Stimulated activated CD4-positive, alpha-beta T cell treated with anti-CD3 and anti-CD28 coated beads, Interleukin-1b, Interleukin-23, amount 100 ng/mL, for 4 hours (primary cell): ENCODE results near the gene OR10H5.
"Not testable (repeated sequence)": the region's sequence is repeated elsewhere in the genome, so short reads cannot be mapped to it uniquely, and the experiment has no call there.

Experiments used
- DNase-seq, 2 donors: peaks; one replicate each; pipeline ENCODE4 v3.0.0-alpha.2; 2020; ENCODE audit warnings: low read depth in 2 of 2

The OR10H5 gene

DNA sequence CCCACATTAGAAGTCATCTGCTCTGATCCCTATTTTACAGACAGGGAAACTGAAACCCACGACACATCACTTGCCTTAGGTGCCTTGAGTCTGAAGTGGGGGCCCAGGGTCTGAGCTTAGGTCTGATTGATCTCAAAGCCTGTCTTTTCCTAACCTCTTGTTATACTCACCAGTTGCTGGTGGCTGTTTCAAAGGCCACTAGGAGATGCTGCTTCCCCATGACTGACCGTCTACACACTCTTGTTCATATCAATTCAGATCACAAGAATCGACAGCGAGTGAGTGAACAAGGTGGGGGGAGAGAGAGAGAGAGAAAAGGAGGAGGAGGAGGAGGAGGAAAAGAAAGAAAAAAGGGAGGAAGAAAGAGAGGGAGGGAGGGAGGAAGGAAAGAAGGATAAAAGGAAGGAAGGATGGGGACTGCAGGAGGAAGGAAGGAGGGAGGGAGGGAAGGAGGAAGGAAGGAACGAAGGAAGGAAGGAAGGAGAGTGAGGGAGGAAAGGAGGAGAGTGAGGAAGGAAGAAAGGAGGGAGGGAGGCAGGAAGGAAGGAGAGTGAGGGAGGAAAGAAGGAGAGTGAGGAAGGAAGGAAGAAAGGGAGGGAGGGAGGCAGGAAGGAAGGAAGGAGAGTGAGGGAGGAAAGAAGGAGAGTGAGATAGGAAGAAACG is 24.7 kb downstream of the OR10H5 start:
- DNase-seq: no peak

GRCh38 chr19:15813916-15814315 is 26.5 kb downstream of the OR10H5 start:
- no peak for DNase-seq

DNA sequence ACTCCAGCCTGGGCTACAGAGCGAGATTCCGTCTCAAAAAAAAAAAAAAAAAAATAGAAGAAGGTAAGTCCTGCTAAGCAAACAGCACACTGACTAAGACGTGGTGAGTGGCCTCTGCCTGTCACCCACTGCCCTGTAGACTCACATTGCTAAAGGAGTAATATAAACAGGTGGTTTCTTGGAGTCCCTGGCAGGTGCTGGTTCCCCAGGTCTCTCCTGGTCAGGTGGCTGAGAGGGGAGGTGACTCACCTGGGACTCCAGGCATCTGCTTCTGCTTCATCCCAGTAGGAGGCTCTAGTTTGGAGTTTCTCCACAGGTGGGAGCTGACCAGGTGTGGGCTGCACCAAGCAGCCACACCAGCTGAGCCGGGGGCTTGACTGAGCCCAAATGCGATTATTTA is 27.8 kb downstream of the OR10H5 start, which contains the start of gene OR10H1:
Gene OR10H1 (minus strand): TSS at position 359 of the 400 bp plus-strand sequence. CDS start 7,627 bp downstream, outside the sequence.
- no peak for DNase-seq

GRCh38 chr19:15820646-15821045 is 33.2 kb downstream of the OR10H5 start:
- DNase-seq: no peak

DNA sequence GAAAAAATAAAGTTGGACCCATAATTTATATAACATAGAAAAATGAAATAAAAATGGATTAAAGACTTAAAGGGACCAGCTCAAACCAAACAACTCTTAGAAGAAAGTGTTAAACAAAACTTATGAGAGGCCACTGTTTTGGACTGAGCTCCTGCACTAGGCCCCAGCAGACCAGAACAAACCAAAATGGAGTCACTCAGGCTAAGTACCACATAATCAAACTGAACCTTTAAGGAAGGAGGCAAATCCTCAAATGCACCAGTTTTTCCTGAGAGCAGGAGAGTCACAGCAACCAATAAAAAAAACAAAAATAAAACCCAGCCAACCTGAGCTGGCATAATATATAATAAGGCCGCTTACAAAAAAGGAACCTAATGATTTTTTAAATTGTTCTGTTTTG is 38.3 kb downstream of the OR10H5 start:
- DNase-seq: no peak

- DNase-seq: no peak
These were observed 40.7 kb downstream of the OR10H5 start for GRCh38 chr19:15828121-15828610.

DNA sequence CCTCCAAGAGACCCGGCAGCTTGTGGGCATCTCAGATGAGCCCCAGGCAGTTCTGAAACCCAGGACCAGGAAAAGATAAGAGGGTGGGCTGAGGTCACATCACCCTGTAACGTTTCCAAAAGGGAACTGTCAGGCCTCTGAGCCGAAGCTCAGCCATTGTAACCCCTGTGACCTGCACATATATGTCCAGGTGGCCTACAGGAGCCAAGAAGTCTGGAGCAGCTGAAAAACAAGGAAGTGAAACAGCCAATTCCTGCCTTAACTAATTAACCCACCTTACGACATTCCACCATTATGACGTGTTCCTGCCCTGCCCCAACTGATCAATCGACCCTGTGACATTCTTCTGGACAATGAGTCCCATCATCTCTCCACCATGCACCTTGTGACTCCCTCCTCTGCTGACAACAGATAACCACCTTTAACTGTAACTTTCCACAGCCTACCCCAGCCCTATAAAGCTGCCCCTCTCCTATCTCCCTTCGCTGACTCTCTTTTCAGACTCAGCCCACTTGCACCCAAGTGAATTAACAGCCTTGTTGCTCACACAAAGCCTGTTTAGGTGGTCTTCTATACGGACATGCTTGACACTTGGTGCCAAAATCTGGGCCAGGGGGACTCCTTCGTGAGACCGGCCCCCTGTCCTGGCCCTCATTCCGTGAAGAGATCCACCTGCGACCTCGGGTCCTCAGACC is 41.3 kb downstream of the OR10H5 start:
- DNase-seq: not testable (repeated sequence)

GRCh38 chr19:15829306-15829698 is 41.8 kb downstream of the OR10H5 start:
- DNase-seq: no peak

DNA sequence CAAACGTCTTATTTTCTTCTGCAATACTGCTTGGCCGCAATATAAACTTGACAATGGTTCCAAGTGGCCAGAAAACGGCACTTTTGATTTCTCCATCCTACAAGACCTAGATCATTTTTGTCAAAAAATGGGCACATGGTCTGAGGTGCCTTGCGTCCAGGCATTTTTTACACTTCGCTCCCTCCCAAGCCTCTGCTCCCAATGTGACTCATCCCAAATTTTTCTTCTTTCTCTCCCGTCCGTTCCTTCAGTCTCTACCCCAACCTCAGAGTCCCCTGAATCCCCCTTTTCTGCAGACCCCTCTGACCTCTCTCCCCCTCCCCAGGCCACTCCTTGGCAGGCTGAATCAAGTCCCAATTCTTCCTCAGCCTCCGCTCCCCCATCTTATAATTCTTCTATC is 42.3 kb downstream of the OR10H5 start:
- no peak for DNase-seq

DNA sequence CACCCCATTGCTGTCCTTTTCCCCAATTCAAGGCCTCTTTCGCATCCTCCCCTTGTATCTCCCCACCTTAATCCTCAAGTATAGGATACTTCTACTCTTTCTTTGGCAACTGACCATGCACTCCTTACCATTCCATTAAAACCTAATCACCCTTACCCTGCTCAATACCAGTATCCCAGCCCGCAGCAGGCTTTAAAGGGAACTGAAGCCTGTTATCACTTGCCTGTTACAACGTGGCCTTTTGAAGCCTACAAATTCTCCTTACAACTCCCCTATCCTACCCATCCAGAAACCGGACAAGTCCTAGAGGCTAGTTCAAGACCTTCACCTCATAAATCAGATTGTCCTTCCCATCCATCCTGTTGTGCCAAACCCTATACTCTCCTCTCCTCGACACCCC is 44.2 kb downstream of the OR10H5 start:
- no peak for DNase-seq

DNA sequence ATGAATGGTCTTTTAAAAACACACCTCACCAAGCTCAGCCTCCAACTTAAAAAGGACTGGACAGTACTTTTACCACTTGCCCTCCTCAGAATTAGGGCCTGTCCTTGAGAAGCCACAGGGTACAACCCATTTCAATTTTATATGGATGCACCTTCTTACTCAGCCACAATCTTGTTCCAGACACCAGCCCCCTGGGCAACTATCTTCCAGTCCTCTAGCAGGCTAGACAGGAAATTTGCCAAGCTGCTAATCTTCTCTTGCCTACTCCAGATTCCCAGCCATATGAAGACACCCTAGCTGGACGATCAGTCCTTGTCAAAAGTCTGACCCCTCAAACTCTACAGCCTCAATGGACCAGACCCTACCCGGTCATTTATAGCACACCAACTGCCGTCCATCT is 46.8 kb downstream of the OR10H5 start:
- not testable (repeated sequence) for DNase-seq

DNA sequence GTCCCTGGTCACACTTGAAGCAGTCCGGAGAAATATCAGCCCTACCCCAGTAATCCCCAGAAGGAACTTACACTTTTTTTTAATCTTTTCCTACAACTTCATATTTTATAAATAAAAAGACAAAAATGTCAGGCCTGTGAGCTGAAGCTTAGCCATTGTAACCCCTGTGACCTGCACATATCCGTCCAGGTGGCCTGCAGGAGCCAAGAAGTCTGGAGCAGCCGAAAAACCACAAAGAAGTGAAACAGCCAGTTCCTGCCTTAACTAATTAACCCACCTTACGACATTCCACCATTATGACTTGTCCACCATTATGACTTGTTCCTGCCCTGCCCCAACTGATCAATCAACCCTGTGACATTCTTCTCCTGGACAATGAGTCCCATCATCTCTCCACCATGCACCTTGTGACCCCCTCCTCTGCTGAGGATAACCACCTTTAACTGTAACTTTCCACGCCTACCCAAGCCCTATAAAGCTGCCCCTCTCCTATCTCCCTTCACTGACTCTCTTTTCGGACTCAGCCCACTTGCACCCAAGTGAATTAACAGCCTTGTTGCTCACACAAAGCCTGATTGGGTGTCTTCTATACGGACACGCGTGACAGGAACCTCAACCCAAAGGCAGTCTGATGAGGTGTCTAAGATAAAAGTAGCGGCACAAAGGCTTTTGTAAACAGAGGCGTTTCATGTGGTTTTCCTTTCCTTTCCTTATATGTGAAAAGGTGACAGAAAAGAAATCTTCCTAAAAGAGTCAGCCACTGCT is 48.3 kb downstream of the OR10H5 start:
- DNase-seq: peak; percentile 7 to 39

DNA sequence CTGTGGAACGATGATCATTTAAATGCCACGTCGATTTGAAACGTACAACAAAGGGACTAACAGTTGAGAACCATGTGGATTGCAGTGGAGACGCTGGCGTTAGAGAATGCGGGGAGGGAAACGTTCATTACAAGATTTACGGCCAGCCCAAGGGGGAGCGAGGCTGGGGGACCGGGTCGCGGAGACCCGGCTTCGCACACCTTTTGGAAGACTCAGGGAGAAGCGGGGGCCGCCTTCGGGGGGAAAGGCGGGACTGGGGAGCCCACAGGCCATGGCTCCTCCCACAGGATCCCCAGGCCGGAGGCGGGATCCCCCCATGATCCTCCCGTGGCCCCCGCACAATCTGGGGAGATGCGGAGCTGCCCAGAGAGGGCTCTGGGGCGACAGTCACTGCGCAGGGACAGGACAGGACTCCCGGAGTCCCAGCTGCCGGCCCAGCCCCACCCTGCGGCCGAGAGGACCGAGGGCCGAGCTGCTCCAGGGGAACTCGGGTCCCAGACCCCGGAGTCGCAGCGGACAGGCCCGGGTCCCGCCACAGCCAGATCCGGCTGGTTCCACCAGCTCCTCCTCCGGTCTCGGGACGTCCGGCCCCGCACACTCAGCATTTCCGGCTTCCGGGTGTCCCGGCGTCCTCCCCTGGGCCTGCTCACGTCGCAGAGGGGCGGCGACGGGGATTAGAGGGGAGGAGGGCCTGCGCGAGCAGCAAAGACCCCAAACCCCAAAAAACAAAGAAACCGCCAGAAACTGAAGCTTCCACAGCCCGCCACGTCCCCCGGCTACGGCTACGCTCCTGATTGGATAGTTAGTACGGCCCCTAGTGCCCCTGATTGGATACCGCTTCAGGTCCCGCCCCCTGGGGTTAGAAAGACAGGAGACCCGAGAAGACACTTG is 49.1 kb downstream of the OR10H5 start:
- peak; percentile 88 to 89 for DNase-seq

DNA sequence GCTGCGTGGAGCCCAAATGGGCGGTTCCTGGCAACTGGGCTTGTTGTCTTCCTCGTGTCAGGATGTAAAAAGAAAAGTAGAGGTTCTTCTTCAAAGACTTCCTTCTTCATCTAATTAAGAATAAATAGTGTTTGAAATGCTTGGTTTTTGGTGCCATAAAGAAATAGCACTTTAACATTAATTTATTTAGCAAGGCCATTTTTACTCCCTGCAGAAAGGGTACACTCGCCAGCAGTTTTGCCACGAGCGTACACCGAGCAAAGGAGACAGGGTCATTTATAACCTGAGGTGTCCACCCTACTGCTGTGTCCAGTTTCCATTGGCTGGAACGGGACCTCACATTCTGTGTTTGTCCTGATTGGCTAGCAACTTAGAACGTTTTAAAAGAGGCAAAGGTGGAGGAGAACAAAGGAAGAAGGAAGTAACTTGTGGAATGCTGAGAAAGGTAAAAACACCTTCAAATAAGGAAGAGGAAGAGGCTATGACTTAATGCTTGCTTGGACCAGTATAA is 49.8 kb downstream of the OR10H5 start:
- DNase-seq: peak in 1 of 2 donors; percentile 7

GRCh38 chr19:15838351-15838750 is 50.9 kb downstream of the OR10H5 start:
- no peak for DNase-seq

GRCh38 chr19:15839888-15840287 is 52.4 kb downstream of the OR10H5 start:
- not testable (repeated sequence) for DNase-seq

- DNase-seq: no peak
These were observed 53.4 kb downstream of the OR10H5 start for GRCh38 chr19:15840833-15841232.

- no peak for DNase-seq
These were observed 54.6 kb downstream of the OR10H5 start for GRCh38 chr19:15841875-15842569.

DNA sequence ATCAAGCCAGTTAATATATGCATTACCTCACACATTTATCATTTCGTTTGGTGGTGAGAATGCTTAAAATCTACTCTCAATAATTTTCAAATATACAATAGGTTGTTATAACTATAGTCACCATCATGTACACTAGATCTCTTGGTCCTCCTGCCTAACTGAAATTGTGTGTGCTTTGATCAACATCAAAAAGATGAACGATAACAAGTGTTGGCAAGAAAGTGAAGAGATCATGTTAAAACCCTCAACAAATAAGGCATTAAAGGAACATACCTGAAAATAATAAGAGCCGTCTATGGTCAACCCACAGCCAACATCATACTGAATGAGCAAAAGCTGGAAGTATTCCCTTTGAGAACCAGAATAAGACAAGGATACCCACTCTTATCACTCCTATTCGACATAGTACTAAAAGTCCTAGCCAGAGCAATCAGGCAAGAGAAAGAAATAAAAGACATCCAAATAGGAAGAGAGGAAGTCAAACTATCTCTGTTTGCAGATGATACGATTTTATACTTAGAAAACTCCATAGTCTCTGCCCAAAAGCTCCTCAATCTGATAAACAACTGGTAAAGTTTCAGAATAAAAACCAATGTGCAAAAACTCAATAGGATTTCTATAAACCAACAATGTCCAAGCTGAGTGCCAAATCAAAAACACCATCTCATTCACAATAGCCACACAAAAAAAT is 55.9 kb downstream of the OR10H5 start:
- no peak for DNase-seq

GRCh38 chr19:15843894-15844222 is 56.4 kb downstream of the OR10H5 start:
- DNase-seq: not testable (repeated sequence)
